ENCODE measurements around the gene CGB7.
"Not testable (repeated sequence)": the region's sequence is repeated elsewhere in the genome, so short reads cannot be mapped to it uniquely, and the experiment has no call there.

Gene CGB7

GRCh38 chr19:49073514-49074378, 16.2 kb upstream of the CGB7 start:
- no peak for DNase-seq (ENCODE audit: low spot score)

GRCh38 chr19:49071860-49072547, 14.5 kb upstream of the CGB7 start:
- DNase-seq (ENCODE audit: low spot score) = no peak

GRCh38 chr19:49070416-49070815, 12.9 kb upstream of the CGB7 start:
- no peak for DNase-seq (ENCODE audit: low spot score)

- no peak for DNase-seq (ENCODE audit: low spot score)
These were observed 11.5 kb upstream of the CGB7 start for GRCh38 chr19:49069026-49069425.

GRCh38 chr19:49067554-49067953, 10.0 kb upstream of the CGB7 start:
- DNase-seq (ENCODE audit: low spot score) = no peak

GRCh38 chr19:49065905-49066512, 8.5 kb upstream of the CGB7 start:
- no peak for DNase-seq (ENCODE audit: low spot score)

GRCh38 chr19:49064768-49065611, 7.4 kb upstream of the CGB7 start, which contains the start of gene NTF4:
Gene NTF4 (minus strand): TSS chr19:49064818. CDS start chr19:49061997, 2,821 bp downstream.
- DNase-seq (ENCODE audit: low spot score) = no peak

- DNase-seq (ENCODE audit: low spot score) = no peak
These were observed 6.6 kb upstream of the CGB7 start for GRCh38 chr19:49064029-49064629.

GRCh38 chr19:49061445-49061844, 3.9 kb upstream of the CGB7 start:
- no peak for DNase-seq (ENCODE audit: low spot score)

GRCh38 chr19:49061000-49061399, 3.5 kb upstream of the CGB7 start:
- DNase-seq (ENCODE audit: low spot score) = no peak

GRCh38 chr19:49059053-49059452, 1.5 kb upstream of the CGB7 start:
- no peak for DNase-seq (ENCODE audit: low spot score)

GRCh38 chr19:49058562-49058961, 1.0 kb upstream of the CGB7 start:
- no peak for DNase-seq (ENCODE audit: low spot score)

GRCh38 chr19:49056902-49057596, 500 bp downstream of the CGB7 start:
- not testable (repeated sequence) for DNase-seq (ENCODE audit: low spot score)

- no peak for DNase-seq (ENCODE audit: low spot score)
These were observed 1.2 kb downstream of the CGB7 start for GRCh38 chr19:49056101-49056901.

- DNase-seq (ENCODE audit: low spot score) = not testable (repeated sequence)
These were observed 7.0 kb downstream of the CGB7 start for GRCh38 chr19:49050376-49051033.

- DNase-seq (ENCODE audit: low spot score) = not testable (repeated sequence)
These were observed 7.7 kb downstream of the CGB7 start for GRCh38 chr19:49049834-49050233.

GRCh38 chr19:49049011-49049410, 8.5 kb downstream of the CGB7 start, which contains the start of gene CGB8:
Gene CGB8 (minus strand): TSS chr19:49049111. CDS start chr19:49048739, 372 bp downstream.
- not testable (repeated sequence) for DNase-seq (ENCODE audit: low spot score)

- DNase-seq (ENCODE audit: low spot score) = not testable (repeated sequence)
These were observed 14.0 kb downstream of the CGB7 start, which contains the start of gene CGB5 for GRCh38 chr19:49043548-49043947. Gene CGB5 (plus strand): TSS chr19:49043848. CDS start chr19:49044210, 362 bp downstream.

- not testable (repeated sequence) for DNase-seq (ENCODE audit: low spot score)
These were observed 14.9 kb downstream of the CGB7 start for GRCh38 chr19:49042666-49043065.
